ENCODE results near the gene SLC41A1.

- no peak for TF ChIP-seq CTCF (IDR thresholded peaks at IDR 0.05)
- TF ChIP-seq POLR2A (IDR thresholded peaks at IDR 0.05): no peak
Measured at GRCh38 chr1:205775717-205776056, 37.3 kb downstream of the SLC41A1 start.
